Measurements from ENCODE around the gene GLIPR1L2. TPM values are rescaled to one million over a fixed set of nuclear protein-coding genes. Genes with fewer than 3 reads are reported as not detected.

Gene GLIPR1L2
- total RNA-seq, 1 experiment from 2014 or later: 0.44 TPM

- ChIA-PET RAD21 (ENCODE audit: low non-redundant PET in 1 of 2, low total read pairs in 2 of 2, uncharacterized antibody in 2 of 2, unreplicated experiment in 2 of 2) (no interaction called here), POLR2A (no interaction called here), CTCF (no interaction called here)
- Histone ChIP-seq H2AFZ (ENCODE audit: low read depth, low read length, poor library complexity, severe bottlenecking) (no peak overlapping the region), H3K4me1 (ENCODE audit: control insufficient read depth in 1 of 2, insufficient read depth in 2 of 2, low read length in 2 of 2) (peaks cover 0 to 21% of the 10 kb centered on the region in 2 experiments; a peak in 3 of 4 replicates), H3K9ac (ENCODE audit: low read length) (no peak overlapping the region), H3K9me2 (ENCODE audit: insufficient read depth) (no peaks in the 10 kb centered on the region), H3K79me2 (ENCODE audit: insufficient read depth, low read length) (no peaks in the 10 kb centered on the region), H3K36me3 (ENCODE audit: control insufficient read depth in 1 of 2, insufficient read depth in 2 of 2, low read length in 2 of 2) (no peaks in the 10 kb centered on the region), H3K27me3 (ENCODE audit: insufficient read depth, low read length) (no peaks in the 10 kb centered on the region), H3K4me3 (replicated peaks in 1 of 2; ENCODE audit: low read depth in 1 of 2, low read length in 2 of 2) (no peak overlapping the region), H3K9me3 (ENCODE audit: control insufficient read depth in 1 of 2, insufficient read depth in 1 of 2, low read depth in 1 of 2, low read length in 2 of 2) (no peaks in the 10 kb centered on the region), H3K4me2 (ENCODE audit: low read length) (peak overlapping the region; percentile 36), H3K27ac (ENCODE audit: low read depth, low read length) (no peak overlapping the region), H4K20me1 (ENCODE audit: insufficient read depth) (no peaks in the 10 kb centered on the region)
- intact Hi-C loops (cut with micrococcal nuclease): no loop called here
- TF ChIP-seq CTCF (IDR thresholded peaks at IDR 0.05 in 2 of 3, conservative IDR thresholded peaks at IDR 0.05 in 1 of 3; ENCODE audit: borderline replicate concordance in 1 of 3, insufficient read depth in 1 of 3, low read depth in 2 of 3, low read length in 2 of 3) (no peak), ZFX (IDR thresholded peaks at IDR 0.05) (no peak), CBX3 (IDR thresholded peaks at IDR 0.05; ENCODE audit: low read depth) (no peak), SP1 (IDR thresholded peaks at IDR 0.05; ENCODE audit: low read depth) (no peak), FOSL1 (IDR thresholded peaks at IDR 0.05; ENCODE audit: low read depth) (peak; percentile 37; the same call in 1 of the 2 replicates), SRF (IDR thresholded peaks at IDR 0.05; ENCODE audit: low read depth) (no peak), MAX (IDR thresholded peaks at IDR 0.05) (no peak), CEBPB (IDR thresholded peaks at IDR 0.05; ENCODE audit: low read depth) (no peak), JUND (IDR thresholded peaks at IDR 0.05) (no peak)
- DNase-seq (ENCODE audit: low read depth, low spot score): no peak
- no TSS peak for BruUV-seq (replicated peaks)
- no peak for ATAC-seq
Observed at GRCh38 chr12:75446857-75447256, 56.0 kb downstream of the GLIPR1L2 start.
